ENCODE measurements around the gene HOXC6. TPM values are rescaled to one million over a fixed set of nuclear protein-coding genes. Genes with fewer than 3 reads are reported as not detected.

HOXC6 gene
- total and polyA plus RNA-seq, 2 donors = 0.72 to 1.5 TPM

GRCh38 chr12:54002915-54003389, 25.3 kb upstream of the HOXC6 start:
- 71% methylated on average over 19 of the region's 19 CpGs for WGBS
- Histone ChIP-seq H3K4me3 (ENCODE audit: low read depth, low read length) (no peak overlapping the region), H3K36me3 (ENCODE audit: insufficient read depth) (no peaks in the 10 kb centered on the region), H3K4me1 (ENCODE audit: insufficient read depth) (no peaks in the 10 kb centered on the region), H3K27ac (ENCODE audit: low read depth) (no peak overlapping the region)
- no peak for DNase-seq (ENCODE audit: extremely low spot score)

DNA sequence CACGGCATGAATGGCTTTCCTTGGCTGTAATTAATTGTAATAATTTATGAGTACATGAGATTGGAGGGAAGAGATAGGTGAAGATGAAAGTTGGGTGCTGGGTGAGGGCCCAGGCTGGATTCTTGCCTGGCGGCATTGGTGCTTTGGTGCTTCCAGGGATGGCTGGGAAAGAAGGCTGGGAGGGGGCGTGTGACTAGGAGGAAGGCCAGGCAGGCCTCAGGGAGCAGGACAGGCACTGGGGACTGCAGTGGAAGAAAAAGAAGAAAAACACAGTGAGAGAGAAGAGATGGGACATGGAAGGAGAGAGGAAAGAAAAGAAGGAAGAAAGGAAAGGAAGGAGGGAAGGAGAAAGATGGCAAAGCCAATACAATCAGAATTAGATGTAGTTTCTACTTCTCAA, 24.6 kb upstream of the HOXC6 start:
- Histone ChIP-seq H3K4me3 (ENCODE audit: low read depth, low read length) (no peak overlapping the region), H3K36me3 (ENCODE audit: insufficient read depth) (no peaks in the 10 kb centered on the region), H3K4me1 (ENCODE audit: insufficient read depth) (no peaks in the 10 kb centered on the region), H3K27ac (ENCODE audit: low read depth) (no peak overlapping the region)
- no peak for DNase-seq (ENCODE audit: extremely low spot score)
- WGBS = 77% methylated on average over 3 of the region's 3 CpGs

GRCh38 chr12:54004063-54004840, 24.0 kb upstream of the HOXC6 start:
- WGBS = 45% methylated on average over 20 of the region's 20 CpGs
- no peak for DNase-seq (ENCODE audit: extremely low spot score)
- Histone ChIP-seq H3K36me3 (ENCODE audit: insufficient read depth) (no peaks in the 10 kb centered on the region), H3K27ac (ENCODE audit: low read depth) (no peak overlapping the region), H3K4me1 (ENCODE audit: insufficient read depth) (no peaks in the 10 kb centered on the region), H3K4me3 (ENCODE audit: low read depth, low read length) (no peak overlapping the region)

DNA sequence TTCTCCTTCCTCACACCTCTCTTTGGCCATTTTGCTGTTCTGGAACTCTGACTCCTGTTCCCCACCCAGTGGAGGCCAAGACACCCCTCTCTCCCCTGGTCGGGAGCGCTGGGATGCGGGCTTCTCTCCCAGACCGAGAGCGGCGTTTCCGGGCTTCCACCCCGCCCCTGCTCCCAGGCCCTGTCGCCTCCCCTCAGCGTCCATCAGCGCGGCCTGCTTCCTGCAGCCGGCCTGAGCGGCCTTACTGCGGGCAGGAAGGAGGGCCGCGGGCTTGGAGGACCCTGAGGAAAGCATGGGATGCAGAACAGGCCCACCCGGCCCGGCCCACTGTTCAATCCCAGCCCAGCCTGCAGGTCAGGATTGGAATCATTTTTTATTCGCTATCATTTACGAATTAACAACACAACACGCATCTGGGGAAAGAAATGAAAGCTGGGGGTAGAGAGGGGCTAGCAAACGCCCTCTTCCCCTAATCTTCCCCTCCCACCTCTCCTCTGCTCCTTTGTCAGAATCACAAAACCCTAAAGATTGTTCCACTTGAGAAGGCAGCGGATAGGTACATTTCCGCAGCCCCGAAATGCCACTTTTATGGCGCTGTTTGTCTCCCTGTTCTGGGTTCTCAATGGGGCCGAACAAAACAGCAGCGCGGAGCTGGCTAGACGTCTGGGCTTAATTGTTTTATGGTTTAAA, 23.3 kb upstream of the HOXC6 start:
- Histone ChIP-seq H3K4me1 (ENCODE audit: insufficient read depth) (no peaks in the 10 kb centered on the region), H3K4me3 (ENCODE audit: low read depth, low read length) (no peak overlapping the region), H3K27ac (ENCODE audit: low read depth) (no peak overlapping the region), H3K36me3 (ENCODE audit: insufficient read depth) (no peaks in the 10 kb centered on the region)
- WGBS = 30% methylated on average over 31 of the region's 31 CpGs
- no peak for DNase-seq (ENCODE audit: extremely low spot score)

GRCh38 chr12:54005531-54005852, 22.7 kb upstream of the HOXC6 start:
- Histone ChIP-seq H3K27ac (ENCODE audit: low read depth) (no peak overlapping the region), H3K4me3 (ENCODE audit: low read depth, low read length) (no peak overlapping the region), H3K4me1 (ENCODE audit: insufficient read depth) (no peaks in the 10 kb centered on the region), H3K36me3 (ENCODE audit: insufficient read depth) (no peaks in the 10 kb centered on the region)
- DNase-seq (ENCODE audit: extremely low spot score) = no peak
- 10% methylated on average over 26 of the region's 26 CpGs for WGBS

- Histone ChIP-seq H3K36me3 (ENCODE audit: insufficient read depth) (no peaks in the 10 kb centered on the region), H3K4me3 (ENCODE audit: low read depth, low read length) (no peak overlapping the region), H3K4me1 (ENCODE audit: insufficient read depth) (no peaks in the 10 kb centered on the region), H3K27ac (ENCODE audit: low read depth) (no peak overlapping the region)
- DNase-seq (ENCODE audit: extremely low spot score) = peak; percentile 76
- 14% methylated on average over 39 of the region's 39 CpGs for WGBS
Measured at GRCh38 chr12:54005853-54006558, 22.2 kb upstream of the HOXC6 start.

GRCh38 chr12:54006559-54007220, 21.6 kb upstream of the HOXC6 start:
- no peak for DNase-seq (ENCODE audit: extremely low spot score)
- no peak overlapping the region for H3K4me3 ChIP-seq (ENCODE audit: low read depth, low read length)
- no peaks in the 10 kb centered on the region for H3K36me3 ChIP-seq (ENCODE audit: insufficient read depth)
- 48% methylated on average over 22 of the region's 22 CpGs for WGBS
- H3K4me1 ChIP-seq (ENCODE audit: insufficient read depth) = no peaks in the 10 kb centered on the region
- no peak overlapping the region for H3K27ac ChIP-seq (ENCODE audit: low read depth)

DNA sequence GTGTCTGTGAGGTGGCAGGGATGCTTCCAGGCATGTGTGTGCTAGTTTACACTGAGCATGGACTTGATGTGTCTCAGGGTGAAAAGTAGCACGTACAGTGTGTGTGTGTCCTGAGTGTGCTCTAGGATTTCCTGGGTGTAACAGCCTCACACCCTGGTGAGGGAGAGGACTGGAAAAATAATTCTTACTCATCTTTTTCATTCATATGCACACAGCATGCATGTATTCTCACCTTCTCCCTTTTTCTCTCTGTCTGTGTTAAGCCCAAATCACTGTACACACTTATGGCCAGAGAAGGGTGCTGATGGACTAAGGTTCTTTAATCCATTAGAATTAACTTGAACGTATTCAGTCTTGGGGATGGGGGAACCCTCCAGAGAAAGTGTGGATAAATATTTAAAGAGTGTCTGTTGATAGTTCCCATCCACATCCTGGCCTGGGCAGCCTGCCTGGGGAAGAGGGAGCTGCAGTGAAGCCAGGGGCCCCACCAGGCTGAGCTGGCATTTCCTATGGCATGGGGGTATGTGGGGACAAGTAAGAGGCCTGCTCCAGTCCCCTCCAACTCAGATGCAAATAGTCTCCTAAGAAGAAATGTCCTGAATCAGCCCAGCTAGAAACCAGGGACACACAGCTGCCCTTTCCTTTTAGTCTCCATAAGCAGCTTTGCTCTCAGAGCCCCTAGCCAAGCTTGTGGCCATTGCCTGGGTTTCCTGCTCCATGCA, 20.5 kb upstream of the HOXC6 start:
- 62% methylated on average over 2 of the region's 2 CpGs for WGBS
- Histone ChIP-seq H3K27ac (ENCODE audit: low read depth) (no peak overlapping the region), H3K4me1 (ENCODE audit: insufficient read depth) (no peaks in the 10 kb centered on the region), H3K36me3 (ENCODE audit: insufficient read depth) (no peaks in the 10 kb centered on the region), H3K4me3 (ENCODE audit: low read depth, low read length) (no peak overlapping the region)
- DNase-seq (ENCODE audit: extremely low spot score) = no peak

DNA sequence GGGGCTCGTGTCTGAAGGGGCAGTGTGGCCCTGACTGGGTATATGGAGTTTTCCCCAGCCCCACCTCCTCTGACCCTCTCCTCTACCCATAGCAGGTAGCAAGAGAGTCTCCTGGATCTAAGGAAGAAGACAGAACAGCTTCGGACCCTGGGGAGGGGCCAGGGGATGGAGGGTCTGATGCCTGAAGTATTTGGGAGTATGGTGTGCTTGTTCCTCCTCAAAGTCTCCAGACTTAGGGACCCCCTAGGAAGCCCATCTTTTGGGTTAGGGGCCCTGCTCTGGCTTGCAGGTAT, 20.0 kb upstream of the HOXC6 start:
- Histone ChIP-seq H3K27ac (ENCODE audit: low read depth) (no peak overlapping the region), H3K36me3 (ENCODE audit: insufficient read depth) (no peaks in the 10 kb centered on the region), H3K4me1 (ENCODE audit: insufficient read depth) (no peaks in the 10 kb centered on the region), H3K4me3 (ENCODE audit: low read depth, low read length) (no peak overlapping the region)
- no peak for DNase-seq (ENCODE audit: extremely low spot score)
- 45% methylated on average over 2 of the region's 2 CpGs for WGBS

GRCh38 chr12:54009171-54010052, 18.8 kb upstream of the HOXC6 start:
- H3K36me3 ChIP-seq (ENCODE audit: insufficient read depth) = no peaks in the 10 kb centered on the region
- 4% methylated on average over 51 of the region's 51 CpGs for WGBS
- DNase-seq (ENCODE audit: extremely low spot score) = no peak
- H3K4me1 ChIP-seq (ENCODE audit: insufficient read depth) = no peaks in the 10 kb centered on the region
- peak overlapping the region; percentile 2 for H3K4me3 ChIP-seq (ENCODE audit: low read depth, low read length)
- no peak overlapping the region for H3K27ac ChIP-seq (ENCODE audit: low read depth)

DNA sequence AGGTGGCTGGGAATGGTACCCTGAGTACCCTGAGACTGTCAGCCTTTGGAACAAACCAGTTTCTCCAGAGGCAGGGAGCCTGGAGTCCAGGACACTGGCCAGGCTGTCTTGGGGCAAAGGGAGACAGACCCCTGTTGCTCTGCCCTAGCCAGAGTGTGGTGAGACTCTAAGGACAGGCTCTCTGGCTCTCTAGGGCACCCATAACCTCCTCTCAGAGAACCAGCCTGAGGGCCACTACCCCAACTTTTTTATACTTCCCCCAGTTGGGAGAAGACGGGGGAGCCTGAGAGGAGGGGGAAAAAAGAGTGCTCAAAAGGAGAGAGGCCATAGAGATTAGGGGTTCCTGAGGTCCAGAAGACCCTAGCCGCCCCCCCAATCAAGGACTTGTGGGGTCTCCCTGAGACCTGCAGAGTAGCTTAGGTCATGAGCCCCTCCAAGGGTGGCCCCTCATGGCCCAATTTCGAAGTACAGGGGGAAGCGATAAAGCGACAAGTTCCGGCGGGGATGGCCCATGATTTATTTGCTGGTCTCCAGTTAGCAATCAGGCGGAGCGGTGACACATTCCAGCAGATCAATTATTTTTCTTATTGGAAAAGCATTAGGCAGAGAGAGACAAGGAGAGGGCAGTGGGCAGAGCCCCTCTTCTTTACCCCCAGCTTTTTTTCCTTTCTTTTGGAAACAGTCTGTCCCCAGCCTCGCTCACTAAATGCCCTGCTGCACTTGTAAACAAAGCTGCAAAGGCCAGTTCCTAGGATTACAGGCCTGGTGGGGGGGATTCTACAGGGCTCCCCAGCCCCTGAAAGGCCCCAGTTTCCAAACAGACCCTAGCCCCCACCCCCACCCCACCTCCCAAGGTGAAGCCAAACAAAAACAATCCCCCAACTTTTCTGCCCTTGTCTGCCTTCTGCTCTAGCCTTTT, 17.9 kb upstream of the HOXC6 start:
- Histone ChIP-seq H3K27ac (ENCODE audit: low read depth) (no peak overlapping the region), H3K36me3 (ENCODE audit: insufficient read depth) (no peaks in the 10 kb centered on the region), H3K4me3 (ENCODE audit: low read depth, low read length) (no peak overlapping the region), H3K4me1 (ENCODE audit: insufficient read depth) (no peaks in the 10 kb centered on the region)
- WGBS = 25% methylated on average over 10 of the region's 10 CpGs
- DNase-seq (ENCODE audit: extremely low spot score) = no peak

All from urinary bladder (tissue), 4 donors.